Upper lobe of left lung (tissue), 4 donors: ENCODE data around the gene ANKFY1.

Experiments
- EP300 ChIP-seq, 4 donors: sonication (generic); formaldehyde crosslinking; IDR thresholded peaks; one replicate each; pipeline ENCODE4 v1.5.1; 2017; ENCODE audit warnings: antibody characterized with exemption in 4 of 4, control low read depth in 2 of 4
- POLR2A ChIP-seq, 4 donors: fragments of 450-650 bp; IDR thresholded peaks; one replicate each; pipeline ENCODE4 v1.5.1; 2016 to 2017; ENCODE audit warnings: antibody characterized with exemption in 4 of 4, mild to moderate bottlenecking in 2 of 4
- POLR2AphosphoS5 ChIP-seq, 2 donors: sonication (generic); formaldehyde crosslinking; IDR thresholded peaks; one replicate each; pipeline ENCODE4 v1.5.1; 2017; ENCODE audit warnings: antibody characterized with exemption in 2 of 2
- TF ChIP-seq, protein P1 (sequence below), 6 experiments: fragments of 450-650 bp in 4 of 6; fragments of 200-600 bp in 2 of 6; sonication (generic) in 2 of 6; IDR thresholded peaks; one replicate each; pipeline ENCODE4 v1.5.1; 2016 to 2019; ENCODE audit warnings: antibody characterized with exemption in 6 of 6

DNA sequence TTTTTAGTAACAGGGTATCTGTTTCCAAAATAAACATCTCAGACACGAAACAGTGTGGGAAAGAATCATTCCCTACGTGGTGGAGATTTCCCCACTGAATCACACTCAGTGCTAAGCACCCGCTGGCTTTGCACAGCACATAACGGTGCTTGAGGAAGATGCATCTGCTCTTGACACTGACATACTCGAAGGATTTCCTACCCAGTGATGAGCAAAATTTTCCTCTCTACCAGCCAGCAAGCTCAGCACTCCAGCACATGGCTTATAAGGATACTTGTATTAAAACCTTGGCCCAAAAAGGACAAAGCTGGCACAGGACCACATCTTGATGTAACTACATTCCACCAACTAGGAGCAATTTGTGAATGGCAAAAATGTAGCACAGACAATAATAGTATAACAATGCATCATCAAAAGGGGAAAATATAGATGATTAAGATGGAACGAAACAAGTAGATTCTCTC is 59.0 kb downstream of the ANKFY1 start:
- TF ChIP-seq, protein P1, sequence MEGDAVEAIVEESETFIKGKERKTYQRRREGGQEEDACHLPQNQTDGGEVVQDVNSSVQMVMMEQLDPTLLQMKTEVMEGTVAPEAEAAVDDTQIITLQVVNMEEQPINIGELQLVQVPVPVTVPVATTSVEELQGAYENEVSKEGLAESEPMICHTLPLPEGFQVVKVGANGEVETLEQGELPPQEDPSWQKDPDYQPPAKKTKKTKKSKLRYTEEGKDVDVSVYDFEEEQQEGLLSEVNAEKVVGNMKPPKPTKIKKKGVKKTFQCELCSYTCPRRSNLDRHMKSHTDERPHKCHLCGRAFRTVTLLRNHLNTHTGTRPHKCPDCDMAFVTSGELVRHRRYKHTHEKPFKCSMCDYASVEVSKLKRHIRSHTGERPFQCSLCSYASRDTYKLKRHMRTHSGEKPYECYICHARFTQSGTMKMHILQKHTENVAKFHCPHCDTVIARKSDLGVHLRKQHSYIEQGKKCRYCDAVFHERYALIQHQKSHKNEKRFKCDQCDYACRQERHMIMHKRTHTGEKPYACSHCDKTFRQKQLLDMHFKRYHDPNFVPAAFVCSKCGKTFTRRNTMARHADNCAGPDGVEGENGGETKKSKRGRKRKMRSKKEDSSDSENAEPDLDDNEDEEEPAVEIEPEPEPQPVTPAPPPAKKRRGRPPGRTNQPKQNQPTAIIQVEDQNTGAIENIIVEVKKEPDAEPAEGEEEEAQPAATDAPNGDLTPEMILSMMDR (IDR thresholded peaks at IDR 0.05): no peak
- TF ChIP-seq POLR2A (IDR thresholded peaks at IDR 0.05) (no peak), POLR2AphosphoS5 (IDR thresholded peaks at IDR 0.05) (no peak), EP300 (IDR thresholded peaks at IDR 0.05) (no peak)
